Panc1 (cell line): ENCODE results near the gene PLCD4. TPM values are rescaled to one million over a fixed set of nuclear protein-coding genes. Genes with fewer than 3 reads are reported as not detected.

Experiments
- ATAC-seq: fragments of 200-7000 bp; cut with Tn5 transposase; 2 replicates; pipeline ENCODE4 v1.9.1; 2020; ENCODE audit warnings: mild to moderate bottlenecking, moderate library complexity
- BruUV-seq: library from RNA; stranded (reverse); fragments of 400-500 nt; replicated peaks from 2 replicates; lab custom pipeline; 2021; lab: Mats Ljungman, UMichigan
- CTCF ChIA-PET: fragments of 300-600 bp; sonication (Branson Sonifier 250); formaldehyde crosslinking; loops from one replicate; lab custom pipeline; 2022; ENCODE audit warnings: antibody characterized with exemption; lab: Charles Lee
- POLR2A ChIA-PET: fragments of 300-600 bp; sonication (Branson Sonifier 250); formaldehyde crosslinking; loops from one replicate; lab custom pipeline; 2022; ENCODE audit warnings: antibody characterized with exemption; lab: Charles Lee
- DNase-seq: peaks from one replicate; pipeline ENCODE4 v3.0.0-alpha.2; 2010; ENCODE audit warnings: low read depth, low spot score
- H3K27ac ChIP-seq: 2 replicates; pipeline ENCODE4 v1.5.1; 2011; ENCODE audit warnings: mild to moderate bottlenecking, low read length, inconsistent platforms
- H3K27me3 ChIP-seq: fragments of 200-500 bp; sonication (Bioruptor generic); 2 replicates; pipeline ENCODE4 v1.6.0; 2014; ENCODE audit warnings: low read length, inconsistent platforms; ENCODE audit not compliant: control insufficient read depth, insufficient read depth
- H3K36me3 ChIP-seq: fragments of 200-500 bp; sonication (Bioruptor generic); 2 replicates; pipeline ENCODE4 v1.5.1; 2014; ENCODE audit warnings: inconsistent platforms, mild to moderate bottlenecking, low read length, moderate library complexity; ENCODE audit not compliant: control insufficient read depth, insufficient read depth
- H3K4me1 ChIP-seq: 2 replicates; pipeline ENCODE4 v1.5.1; 2011; ENCODE audit warnings: inconsistent platforms, mild to moderate bottlenecking, low read length, moderate library complexity; ENCODE audit not compliant: control insufficient read depth, insufficient read depth
- H3K4me3 ChIP-seq, 2 experiments: 2 replicates each; pipeline ENCODE4 v1.5.1; 2011 to 2012; ENCODE audit warnings: low read depth in 2 of 2, low read length in 2 of 2, mild to moderate bottlenecking in 2 of 2, inconsistent platforms in 1 of 2, moderate library complexity in 1 of 2
- H3K9me3 ChIP-seq: fragments of 200-500 bp; sonication (Bioruptor generic); 2 replicates; pipeline ENCODE4 v1.5.1; 2014; ENCODE audit warnings: low read depth, mild to moderate bottlenecking, inconsistent platforms, low read length, moderate library complexity; ENCODE audit not compliant: control insufficient read depth, insufficient read depth
- CTCF ChIP-seq: fragments of 450-650 bp; IDR thresholded peaks from 2 replicates; pipeline ENCODE4 v1.5.1; 2017; ENCODE audit warnings: mild to moderate bottlenecking
- POLR2AphosphoS5 ChIP-seq: IDR thresholded peaks from 2 replicates; pipeline ENCODE4 v1.6.1; 2012; ENCODE audit warnings: mild to moderate bottlenecking, low read depth, low read length, moderate library complexity
- SIN3A ChIP-seq: IDR thresholded peaks from 2 replicates; pipeline ENCODE4 v1.6.1; 2012; ENCODE audit warnings: low read depth, mild to moderate bottlenecking, low read length, moderate library complexity, borderline replicate concordance; ENCODE audit not compliant: insufficient read depth
- TCF7L2 ChIP-seq: IDR thresholded peaks from 2 replicates; pipeline ENCODE4 v1.6.1; 2011; ENCODE audit warnings: mild to moderate bottlenecking, low read depth, low read length, inconsistent platforms
- in situ Hi-C: cut with HindIII; loops from 2 replicates; pipeline ENCODE4 v1.10.0; 2016; ENCODE audit warnings: low sequenced_read_pairs, low pct_unique_long_range_greater_than_20kb
- intact Hi-C: fragments of 100-400 bp; cut with micrococcal nuclease; formaldehyde crosslinking; loops from one replicate; pipeline ENCODE4 v1.10.0; 2022; ENCODE audit not compliant: unreplicated experiment
- total RNA-seq: library from RNA; stranded (reverse); gene quantifications from one replicate; pipeline ENCODE4 v1.2.1, GENCODE V29; 2021; ENCODE audit not compliant: unreplicated experiment
- TF ChIP-seq, protein P1 (sequence below), 2 experiments: IDR thresholded peaks; 2 replicates each; pipeline ENCODE4 v1.6.1; 2011 to 2012; ENCODE audit warnings: low read depth in 2 of 2, control low read depth in 1 of 2, low read length in 1 of 2, mild to moderate bottlenecking in 1 of 2, moderate library complexity in 1 of 2; ENCODE audit not compliant: insufficient read depth in 1 of 2

PLCD4 gene
- total RNA-seq, 1 experiment from 2014 or later, result 12.9 TPM

GRCh38 chr2:218642786-218643185 is 35.1 kb downstream of the PLCD4 start:
- Histone ChIP-seq H3K4me3 (no peak overlapping the region), H3K9me3 (no peaks in the 10 kb centered on the region), H3K27ac (no peak overlapping the region), H3K36me3 (peaks cover 18% of the 10 kb centered on the region), H3K4me1 (no peaks in the 10 kb centered on the region), H3K27me3 (no peaks in the 10 kb centered on the region)
- no peak for TF ChIP-seq POLR2AphosphoS5
- TF ChIP-seq SIN3A, result no peak
- TF ChIP-seq TCF7L2, result no peak
- TF ChIP-seq, protein P1, sequence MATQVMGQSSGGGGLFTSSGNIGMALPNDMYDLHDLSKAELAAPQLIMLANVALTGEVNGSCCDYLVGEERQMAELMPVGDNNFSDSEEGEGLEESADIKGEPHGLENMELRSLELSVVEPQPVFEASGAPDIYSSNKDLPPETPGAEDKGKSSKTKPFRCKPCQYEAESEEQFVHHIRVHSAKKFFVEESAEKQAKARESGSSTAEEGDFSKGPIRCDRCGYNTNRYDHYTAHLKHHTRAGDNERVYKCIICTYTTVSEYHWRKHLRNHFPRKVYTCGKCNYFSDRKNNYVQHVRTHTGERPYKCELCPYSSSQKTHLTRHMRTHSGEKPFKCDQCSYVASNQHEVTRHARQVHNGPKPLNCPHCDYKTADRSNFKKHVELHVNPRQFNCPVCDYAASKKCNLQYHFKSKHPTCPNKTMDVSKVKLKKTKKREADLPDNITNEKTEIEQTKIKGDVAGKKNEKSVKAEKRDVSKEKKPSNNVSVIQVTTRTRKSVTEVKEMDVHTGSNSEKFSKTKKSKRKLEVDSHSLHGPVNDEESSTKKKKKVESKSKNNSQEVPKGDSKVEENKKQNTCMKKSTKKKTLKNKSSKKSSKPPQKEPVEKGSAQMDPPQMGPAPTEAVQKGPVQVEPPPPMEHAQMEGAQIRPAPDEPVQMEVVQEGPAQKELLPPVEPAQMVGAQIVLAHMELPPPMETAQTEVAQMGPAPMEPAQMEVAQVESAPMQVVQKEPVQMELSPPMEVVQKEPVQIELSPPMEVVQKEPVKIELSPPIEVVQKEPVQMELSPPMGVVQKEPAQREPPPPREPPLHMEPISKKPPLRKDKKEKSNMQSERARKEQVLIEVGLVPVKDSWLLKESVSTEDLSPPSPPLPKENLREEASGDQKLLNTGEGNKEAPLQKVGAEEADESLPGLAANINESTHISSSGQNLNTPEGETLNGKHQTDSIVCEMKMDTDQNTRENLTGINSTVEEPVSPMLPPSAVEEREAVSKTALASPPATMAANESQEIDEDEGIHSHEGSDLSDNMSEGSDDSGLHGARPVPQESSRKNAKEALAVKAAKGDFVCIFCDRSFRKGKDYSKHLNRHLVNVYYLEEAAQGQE (IDR thresholded peaks at IDR 0.05; ENCODE audit: insufficient read depth in 1 of 2, low read depth in 2 of 2, low read length in 1 of 2), result no peak
- TF ChIP-seq CTCF, result no peak
- no peak for DNase-seq
- no peak for ATAC-seq
- in situ Hi-C loops (no loop called here), intact Hi-C loops (no loop called here)
- BruUV-seq, result no TSS peak
- ChIA-PET POLR2A (no interaction called here), CTCF (no interaction called here)

- ATAC-seq, result no peak
- ChIA-PET CTCF (interaction anchor here (0.6 kb wide), 1 partner anchor 130 kb away, joined by 5 read pairs; no protein-coding TSS in a partner anchor), POLR2A (no interaction called here)
- BruUV-seq, result no TSS peak
- Histone ChIP-seq H3K9me3 (no peaks in the 10 kb centered on the region), H3K36me3 (peaks cover 20% of the 10 kb centered on the region), H3K27ac (no peak overlapping the region), H3K4me1 (no peaks in the 10 kb centered on the region), H3K27me3 (no peaks in the 10 kb centered on the region), H3K4me3 (no peak overlapping the region)
- in situ Hi-C loops, result no loop called here
- DNase-seq, result no peak
- TF ChIP-seq SIN3A (no peak), POLR2AphosphoS5 (no peak), CTCF (no peak), TCF7L2 (no peak)
- TF ChIP-seq, protein P1 (IDR thresholded peaks at IDR 0.05; ENCODE audit: insufficient read depth in 1 of 2, low read depth in 2 of 2, low read length in 1 of 2), result no peak
- intact Hi-C loops, result no loop called here
Measured at GRCh38 chr2:218643751-218644310, 36.1 kb downstream of the PLCD4 start.
